Measurements from ENCODE around the gene SLC4A4.

Gene SLC4A4

GRCh38 chr4:71593311-71593710 lies 254.5 kb downstream of the SLC4A4 start:
- DNase-seq, result no peak

- DNase-seq, result no peak
These were observed 256.8 kb downstream of the SLC4A4 start for GRCh38 chr4:71595576-71596108.

GRCh38 chr4:71599578-71599977 lies 260.8 kb downstream of the SLC4A4 start:
- no peak for DNase-seq

GRCh38 chr4:71602289-71602900 lies 263.6 kb downstream of the SLC4A4 start:
- no peak for DNase-seq

GRCh38 chr4:71604785-71605184 lies 266.0 kb downstream of the SLC4A4 start:
- no peak for DNase-seq

- no peak for DNase-seq
These were observed 268.3 kb downstream of the SLC4A4 start for GRCh38 chr4:71607109-71607508.

GRCh38 chr4:71607780-71608677 lies 269.2 kb downstream of the SLC4A4 start:
- no peak for DNase-seq

GRCh38 chr4:71608678-71609071 lies 269.9 kb downstream of the SLC4A4 start:
- no peak for DNase-seq

GRCh38 chr4:71609167-71609566 lies 270.3 kb downstream of the SLC4A4 start:
- no peak for DNase-seq

- DNase-seq, result no peak
These were observed 270.8 kb downstream of the SLC4A4 start for GRCh38 chr4:71609651-71610050.

- no peak for DNase-seq
These were observed 275.8 kb downstream of the SLC4A4 start for GRCh38 chr4:71614621-71615020.

GRCh38 chr4:71616168-71616811 lies 277.5 kb downstream of the SLC4A4 start:
- no peak for DNase-seq
